ENCODE measurements around the gene RAD54L2. TPM values are rescaled to one million over a fixed set of nuclear protein-coding genes. Genes with fewer than 3 reads are reported as not detected.

Gene RAD54L2
- total and polyA plus RNA-seq, 9 of the 15 experiments (the other 6 are each of a cell fraction or from before 2014, with no cell fraction given): 1.3 to 12.2 (median 5.4) TPM

DNA sequence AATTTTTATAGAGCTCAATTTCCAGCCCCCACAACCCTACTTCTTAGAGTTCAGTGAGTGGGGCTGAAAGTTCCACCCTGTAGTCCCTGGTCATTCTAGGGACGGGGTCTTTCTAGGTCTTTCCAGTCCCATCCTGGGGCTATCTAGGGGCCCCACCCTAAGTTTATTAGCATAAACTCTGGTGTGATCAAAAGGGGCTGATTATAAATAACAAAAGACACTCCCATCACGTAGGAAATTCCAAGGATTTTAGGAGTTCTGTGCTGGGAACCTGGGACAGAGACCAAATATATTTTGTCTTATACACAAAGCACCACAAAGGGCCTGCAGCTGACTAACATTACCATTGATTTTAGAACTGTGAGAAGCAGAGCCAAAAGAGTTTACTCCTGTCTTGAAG is 41.9 kb downstream of the RAD54L2 start (continued):
- TF ChIP-seq, protein P1, sequence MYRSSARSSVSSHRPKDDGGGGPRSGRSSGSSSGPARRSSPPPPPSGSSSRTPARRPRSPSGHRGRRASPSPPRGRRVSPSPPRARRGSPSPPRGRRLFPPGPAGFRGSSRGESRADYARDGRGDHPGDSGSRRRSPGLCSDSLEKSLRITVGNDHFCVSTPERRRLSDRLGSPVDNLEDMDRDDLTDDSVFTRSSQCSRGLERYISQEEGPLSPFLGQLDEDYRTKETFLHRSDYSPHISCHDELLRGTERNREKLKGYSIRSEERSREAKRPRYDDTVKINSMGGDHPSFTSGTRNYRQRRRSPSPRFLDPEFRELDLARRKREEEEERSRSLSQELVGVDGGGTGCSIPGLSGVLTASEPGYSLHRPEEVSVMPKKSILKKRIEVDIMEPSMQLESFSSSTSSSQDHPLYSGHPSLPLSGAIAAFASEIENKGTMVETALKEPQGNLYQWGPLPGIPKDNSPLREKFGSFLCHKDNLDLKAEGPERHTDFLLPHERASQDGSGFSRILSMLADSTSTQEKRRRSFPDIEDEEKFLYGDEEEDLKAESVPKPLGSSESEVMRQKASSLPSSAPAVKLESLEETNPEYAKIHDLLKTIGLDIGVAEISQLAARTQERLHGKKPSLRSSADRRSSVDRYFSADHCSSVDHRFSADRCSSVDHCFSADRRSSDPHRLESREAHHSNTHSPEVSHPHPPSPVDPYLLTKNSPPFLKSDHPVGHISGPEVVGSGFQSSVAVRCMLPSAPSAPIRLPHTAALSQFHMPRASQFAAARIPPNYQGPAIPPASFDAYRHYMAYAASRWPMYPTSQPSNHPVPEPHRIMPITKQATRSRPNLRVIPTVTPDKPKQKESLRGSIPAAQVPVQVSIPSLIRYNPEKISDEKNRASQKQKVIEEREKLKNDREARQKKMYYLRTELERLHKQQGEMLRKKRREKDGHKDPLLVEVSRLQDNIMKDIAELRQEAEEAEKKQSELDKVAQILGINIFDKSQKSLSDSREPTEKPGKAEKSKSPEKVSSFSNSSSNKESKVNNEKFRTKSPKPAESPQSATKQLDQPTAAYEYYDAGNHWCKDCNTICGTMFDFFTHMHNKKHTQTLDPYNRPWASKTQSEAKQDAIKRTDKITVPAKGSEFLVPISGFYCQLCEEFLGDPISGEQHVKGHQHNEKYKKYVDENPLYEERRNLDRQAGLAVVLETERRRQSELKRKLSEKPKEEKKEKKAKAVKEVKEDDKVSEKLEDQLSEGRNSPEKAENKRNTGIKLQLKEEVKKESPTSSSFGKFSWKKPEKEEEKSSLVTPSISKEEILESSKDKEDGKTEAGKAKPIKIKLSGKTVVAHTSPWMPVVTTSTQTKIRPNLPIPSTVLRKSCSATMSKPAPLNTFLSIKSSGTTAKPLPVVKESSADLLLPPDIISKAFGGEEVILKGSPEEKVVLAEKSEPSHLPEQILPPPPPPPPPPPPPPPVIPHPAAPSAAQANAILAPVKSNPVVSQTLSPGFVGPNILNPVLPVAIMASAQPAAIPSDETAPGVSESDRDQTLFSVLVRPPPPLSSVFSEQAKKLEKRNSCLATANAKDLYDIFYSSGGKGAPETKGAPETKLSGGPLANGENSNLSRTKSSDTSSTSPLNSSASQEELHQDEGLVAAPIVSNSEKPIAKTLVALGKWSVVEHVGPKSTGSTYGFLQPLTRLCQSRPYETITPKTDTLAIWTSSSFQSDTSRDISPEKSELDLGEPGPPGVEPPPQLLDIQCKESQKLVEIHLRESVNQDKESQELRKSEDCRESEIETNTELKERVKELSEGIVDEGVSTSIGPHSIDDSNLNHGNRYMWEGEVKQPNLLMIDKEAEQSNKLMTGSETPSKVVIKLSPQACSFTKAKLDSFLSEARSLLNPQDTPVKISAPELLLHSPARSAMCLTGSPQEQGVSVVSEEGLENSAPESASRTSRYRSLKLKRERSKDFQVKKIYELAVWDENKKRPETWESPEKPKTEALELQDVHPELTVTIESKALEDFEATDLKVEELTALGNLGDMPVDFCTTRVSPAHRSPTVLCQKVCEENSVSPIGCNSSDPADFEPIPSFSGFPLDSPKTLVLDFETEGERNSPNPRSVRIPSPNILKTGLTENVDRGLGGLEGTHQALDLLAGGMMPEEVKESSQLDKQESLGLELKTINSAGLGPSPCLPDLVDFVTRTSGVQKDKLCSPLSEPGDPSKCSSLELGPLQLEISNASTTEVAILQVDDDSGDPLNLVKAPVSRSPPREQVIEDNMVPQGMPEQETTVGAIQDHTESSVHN (IDR thresholded peaks at IDR 0.05; ENCODE audit: borderline replicate concordance in 1 of 2, low read depth in 1 of 2): no peak
- TF ChIP-seq CEBPG (CRISPR knock-in tag; IDR thresholded peaks at IDR 0.05) (no peak), CEBPG (tag; conservative IDR thresholded peaks at IDR 0.05 in 1 of 2, IDR thresholded peaks at IDR 0.05 in 1 of 2) (no peak), HDAC6 (IDR thresholded peaks at IDR 0.05; ENCODE audit: low read depth, low read length) (no peak)

All from K562 (cell line).